GM12878 (cell line): Measurements from ENCODE around the gene ZNF616. TPM values are rescaled to one million over a fixed set of nuclear protein-coding genes. Genes with fewer than 3 reads are reported as not detected.

ENCODE experiments used
- ATAC-seq: fragments of 200-7000 bp; cut with Tn5 transposase; 3 replicates; pipeline ENCODE4 v1.9.1; 2020; ENCODE audit warnings: mild to moderate bottlenecking, moderate library complexity
- BruUV-seq: library from RNA; stranded (reverse); fragments of 400-500 nt; replicated peaks from 2 replicates; lab custom pipeline; 2021; lab: Mats Ljungman, UMichigan
- CTCF ChIA-PET: fragments of 300-600 bp; sonication (Branson Sonifier 250); formaldehyde crosslinking; extraction: SDS; loops from one replicate; lab custom pipeline; 2021; ENCODE audit warnings: inconsistent platforms; lab: Yijun Ruan, JAX
- POLR2A ChIA-PET: fragments of 350-600 bp; formaldehyde crosslinking; extraction: SDS; loops from one replicate; lab custom pipeline; 2021; ENCODE audit warnings: inconsistent platforms; lab: Charles Lee
- RAD21 ChIA-PET: fragments of 300-600 bp; sonication (Branson Sonifier 250); formaldehyde crosslinking; loops from one replicate; lab custom pipeline; 2023; ENCODE audit warnings: antibody characterized with exemption; ENCODE audit not compliant: unreplicated experiment; lab: Charles Lee
- SMC1A ChIA-PET: fragments of 300-600 bp; sonication (Branson Sonifier 250); formaldehyde crosslinking; loops from one replicate; lab custom pipeline; 2023; ENCODE audit not compliant: unreplicated experiment, uncharacterized antibody; lab: Charles Lee
- DNase-seq: peaks from one replicate; pipeline ENCODE4 v3.0.0-alpha.2; 2011; ENCODE audit warnings: low read depth, low spot score
- FAIRE-seq: peaks from 3 replicates; lab custom pipeline; 2011; peaks lifted over from hg19 to GRCh38; lab: Jason Lieb, UNC
- H2AFZ ChIP-seq: 2 replicates; pipeline ENCODE4 v1.6.0; 2011; ENCODE audit warnings: low read depth, low read length, control low read depth; ENCODE audit not compliant: control insufficient read depth
- H3K27ac ChIP-seq: 2 replicates; pipeline ENCODE4 v1.5.1; 2011; ENCODE audit warnings: control low read depth; ENCODE audit not compliant: control insufficient read depth, insufficient read depth
- H3K27me3 ChIP-seq, 2 experiments: replicated peaks in 1 of 2; 2 replicates each; pipeline versions ENCODE4 v1.6.0 to v1.6.1; 2011; ENCODE audit warnings: low read length in 1 of 2; ENCODE audit not compliant: control insufficient read depth in 2 of 2, insufficient read depth in 2 of 2
- H3K36me3 ChIP-seq, 2 experiments: 2 replicates each; pipeline ENCODE4 v1.5.1; 2011; ENCODE audit warnings: low read length in 1 of 2; ENCODE audit not compliant: control insufficient read depth in 2 of 2, insufficient read depth in 2 of 2
- H3K4me1 ChIP-seq: 2 replicates; pipeline ENCODE4 v1.6.1; 2011; ENCODE audit warnings: mild to moderate bottlenecking, low read length, moderate library complexity, mixed read lengths; ENCODE audit not compliant: control insufficient read depth, insufficient read depth
- H3K4me2 ChIP-seq: 2 replicates; pipeline ENCODE4 v1.6.0; 2011; ENCODE audit warnings: control low read depth; ENCODE audit not compliant: control insufficient read depth, insufficient read depth
- H3K4me3 ChIP-seq: fragments of 200-600 bp; sonication (generic); 2 replicates; pipeline ENCODE4 v1.5.1; 2016
- H3K79me2 ChIP-seq: 2 replicates; pipeline ENCODE4 v1.6.0; 2011; ENCODE audit warnings: low read length; ENCODE audit not compliant: control insufficient read depth, insufficient read depth
- H3K9ac ChIP-seq: 2 replicates; pipeline ENCODE4 v1.8.0; 2011; ENCODE audit warnings: low read length, control low read depth, mixed read lengths; ENCODE audit not compliant: control insufficient read depth, insufficient read depth
- H3K9me3 ChIP-seq: replicated peaks from 3 replicates; pipeline ENCODE4 v1.5.1; 2011; ENCODE audit warnings: mild to moderate bottlenecking, low read length; ENCODE audit not compliant: control insufficient read depth, insufficient read depth
- H4K20me1 ChIP-seq: 2 replicates; pipeline ENCODE4 v1.6.0; 2011; ENCODE audit not compliant: control insufficient read depth, insufficient read depth
- BACH1 ChIP-seq: fragments of 450-650 bp; IDR thresholded peaks from 2 replicates; pipeline ENCODE4 v1.6.1; 2017; ENCODE audit warnings: mild to moderate bottlenecking, borderline replicate concordance
- BCL11A ChIP-seq: IDR thresholded peaks from 2 replicates; pipeline ENCODE4 v1.6.1; 2011; ENCODE audit warnings: low read depth, low read length
- IKZF1 ChIP-seq: fragments of 450-650 bp; conservative IDR thresholded peaks from 2 replicates; pipeline ENCODE4 v1.6.1; 2017; ENCODE audit warnings: antibody characterized with exemption, mild to moderate bottlenecking
- POLR2AphosphoS5 ChIP-seq: IDR thresholded peaks from 2 replicates; pipeline ENCODE4 v1.6.1; 2011; ENCODE audit warnings: mild to moderate bottlenecking, low read length, inconsistent platforms
- RUNX3 ChIP-seq: IDR thresholded peaks from 2 replicates; pipeline ENCODE4 v1.6.1; 2012; ENCODE audit warnings: low read length, inconsistent platforms
- SIN3A ChIP-seq: IDR thresholded peaks from 2 replicates; pipeline ENCODE4 v1.6.1; 2012; ENCODE audit warnings: low read depth, low read length, improper control_type of control experiment
- SPI1 ChIP-seq: IDR thresholded peaks from 2 replicates; pipeline ENCODE4 v1.6.1; 2011; ENCODE audit warnings: low read depth, mild to moderate bottlenecking, low read length, moderate library complexity, borderline replicate concordance; ENCODE audit not compliant: insufficient read depth
- TCF7 ChIP-seq: IDR thresholded peaks from 2 replicates; pipeline ENCODE4 v1.6.1; 2014; ENCODE audit warnings: antibody characterized with exemption, borderline replicate concordance
- ZNF274 ChIP-seq: IDR thresholded peaks from one replicate; pipeline ENCODE4 v1.8.0; 2011; ENCODE audit not compliant: insufficient read length, insufficient read depth
- WGBS: methylation state at CpG from one replicate; pipeline ENCODE4 v1.1.6; 2016; ENCODE audit warnings: low lambda C conversion rate; ENCODE audit not compliant: insufficient replicate concordance, insufficient coverage; ENCODE audit errors: missing lambda C conversion rate; 5-methylcytosine and 5-hydroxymethylcytosine counted together
- in situ Hi-C: fragments of 300-500 bp; cut with MboI; formaldehyde crosslinking; loops from 9 replicates; pipeline ENCODE4 v1.14.3; 2018; ENCODE audit warnings: mixed read lengths
- intact Hi-C: fragments of 100-400 bp; cut with micrococcal nuclease; formaldehyde crosslinking; loops from one replicate; pipeline ENCODE4 v1.14.2; 2022; ENCODE audit not compliant: unreplicated experiment
- polyA plus RNA-seq, 11 experiments: library from polyadenylated mRNA; depleted of rRNA in 4 of 11; unstranded in 6 of 11; stranded (reverse) in 5 of 11; fragments of >200 nt; fragmentation: Nextera tagmentation in 4 of 11; fragmentation: Illumina TruSeq in 1 of 11; extraction: Ambion mirVana in 4 of 11; extraction: Trizol in 1 of 11; gene quantifications; 1 replicate in 1 of 11; 2 replicates in 10 of 11; pipeline versions ENCODE4 v1.2.1 to v1.2.3, GENCODE V29; 2011 to 2016; ENCODE audit warnings: inconsistent platforms in 2 of 11, missing spikeins in 2 of 11, low read depth in 1 of 11
- total RNA-seq, 4 experiments: library from RNA; depleted of rRNA in 3 of 4; stranded (reverse); fragments of >200 nt in 3 of 4; fragmentation: Illumina TruSeq in 1 of 4; extraction: Trizol in 1 of 4; gene quantifications; 2 replicates each; pipeline versions ENCODE4 v1.2.1 to v1.2.3, GENCODE V29; 2013 to 2021

The ZNF616 gene
- total and polyA plus RNA-seq, 10 of the 15 experiments (the other 5 are each of a cell fraction or from before 2014, with no cell fraction given) = 1.1 to 5.9 (median 3.8) TPM

- H3K4me3 ChIP-seq = no peak overlapping the region
- ATAC-seq (no peak), DNase-seq (no peak), FAIRE-seq (no peak)
- H3K9ac ChIP-seq = no peak overlapping the region
- H3K27ac ChIP-seq = no peak overlapping the region
- ChIA-PET CTCF (no interaction called here), POLR2A (no interaction called here), SMC1A (no interaction called here), RAD21 (no interaction called here)
- H3K36me3 ChIP-seq = peaks cover 0 to 7% of the 10 kb centered on the region in 2 experiments; a peak in 1 of 4 replicates
- 95% methylated on average over 15 of the region's 15 CpGs for WGBS
- TF ChIP-seq SPI1 = no peak
- peak; percentile 68 for TF ChIP-seq ZNF274
- no peak for TF ChIP-seq TCF7
- TF ChIP-seq IKZF1 = no peak
- H3K9me3 ChIP-seq = peaks cover 39% of the 10 kb centered on the region
- H2AFZ ChIP-seq = no peak overlapping the region
- BruUV-seq = no TSS peak
- no peaks in the 10 kb centered on the region for H3K27me3 ChIP-seq
- no peaks in the 10 kb centered on the region for H3K79me2 ChIP-seq
- no peaks in the 10 kb centered on the region for H3K4me1 ChIP-seq
- H4K20me1 ChIP-seq = no peaks in the 10 kb centered on the region
- in situ Hi-C loops = no loop called here
- intact Hi-C loops = no loop called here
- H3K4me2 ChIP-seq = no peak overlapping the region
Measured at GRCh38 chr19:52155596-52156359, 16.0 kb upstream of the ZNF616 start.

GRCh38 chr19:52148256-52148655 lies 8.5 kb upstream of the ZNF616 start:
- Histone ChIP-seq H3K27ac (no peak overlapping the region), H4K20me1 (no peaks in the 10 kb centered on the region), H3K9ac (no peak overlapping the region), H2AFZ (no peak overlapping the region), H3K4me1 (no peaks in the 10 kb centered on the region), H3K27me3 (no peaks in the 10 kb centered on the region), H3K36me3 (no peaks in the 10 kb centered on the region), H3K4me3 (no peak overlapping the region), H3K9me3 (no peaks in the 10 kb centered on the region; the same call in 1 of the 3 replicates), H3K79me2 (no peaks in the 10 kb centered on the region), H3K4me2 (no peak overlapping the region)
- CTCF ChIA-PET = no interaction called here
- RAD21 ChIA-PET = no interaction called here
- TF ChIP-seq SIN3A (no peak), RUNX3 (no peak), BCL11A (no peak), POLR2AphosphoS5 (no peak), BACH1 (no peak)
- FAIRE-seq (no peak), DNase-seq (no peak), ATAC-seq (no peak)
- BruUV-seq = no TSS peak
- POLR2A ChIA-PET = no interaction called here
- SMC1A ChIA-PET = no interaction called here
- in situ Hi-C loops (no loop called here), intact Hi-C loops (no loop called here)
